Fibroblast of villous mesenchyme (primary cell): ENCODE data around the gene GBX1. TPM values are rescaled to one million over a fixed set of nuclear protein-coding genes. Genes with fewer than 3 reads are reported as not detected.

Experiments used
- DNase-seq: peaks from one replicate; pipeline ENCODE4 v3.0.0-alpha.2; 2010; ENCODE audit warnings: low read depth
- H3K4me3 ChIP-seq: 2 replicates; pipeline ENCODE4 v1.5.1; 2011; ENCODE audit warnings: low read depth, mild to moderate bottlenecking, low read length
- total RNA-seq: library from RNA; depleted of rRNA; stranded (reverse); fragments of >200 nt; gene quantifications from 2 replicates; pipeline ENCODE4 v1.2.3, GENCODE V29; 2012
- TF ChIP-seq, protein P1 (sequence below): IDR thresholded peaks from 2 replicates; pipeline ENCODE4 v1.5.1; 2012; ENCODE audit warnings: low read depth, mild to moderate bottlenecking, low read length; ENCODE audit not compliant: insufficient read depth

GBX1 gene
- total RNA-seq, 1 donor = not detected

DNA sequence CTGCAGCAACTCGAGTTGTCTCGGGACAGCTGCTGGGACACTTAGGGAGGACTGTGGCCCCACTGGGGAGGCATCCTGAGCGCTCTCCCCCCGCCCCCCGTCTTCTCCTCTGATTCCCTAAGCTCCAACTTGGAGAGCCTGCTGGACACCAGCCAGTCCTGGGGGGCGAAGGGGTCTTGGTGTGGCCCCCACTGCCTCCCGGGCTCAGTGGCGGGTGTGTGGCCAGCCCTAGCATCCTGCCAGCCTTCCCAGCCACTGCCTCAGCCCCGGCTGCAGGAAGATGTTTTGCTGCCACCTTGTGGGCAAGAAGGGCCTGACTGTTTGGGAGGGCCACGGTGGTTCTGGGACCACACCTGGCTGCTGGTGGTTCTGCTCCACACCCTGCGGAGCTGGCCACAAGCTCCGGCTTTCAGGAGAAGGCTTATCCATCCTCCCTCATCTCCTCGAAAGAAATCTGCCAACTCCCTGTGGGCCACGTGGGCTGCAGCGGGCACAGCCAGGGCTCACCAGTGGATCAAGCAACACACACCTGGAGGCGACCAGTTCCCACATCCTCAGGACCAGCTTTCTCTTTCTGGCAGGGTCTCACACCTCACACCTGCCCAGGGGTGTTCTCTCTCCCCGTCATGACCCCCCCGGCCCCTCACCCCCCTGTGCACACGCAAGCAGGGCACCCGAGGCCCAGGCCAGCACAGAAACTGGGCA lies 56.4 kb downstream of the GBX1 start:
- DNase-seq = peak; percentile 74
- TF ChIP-seq, protein P1, sequence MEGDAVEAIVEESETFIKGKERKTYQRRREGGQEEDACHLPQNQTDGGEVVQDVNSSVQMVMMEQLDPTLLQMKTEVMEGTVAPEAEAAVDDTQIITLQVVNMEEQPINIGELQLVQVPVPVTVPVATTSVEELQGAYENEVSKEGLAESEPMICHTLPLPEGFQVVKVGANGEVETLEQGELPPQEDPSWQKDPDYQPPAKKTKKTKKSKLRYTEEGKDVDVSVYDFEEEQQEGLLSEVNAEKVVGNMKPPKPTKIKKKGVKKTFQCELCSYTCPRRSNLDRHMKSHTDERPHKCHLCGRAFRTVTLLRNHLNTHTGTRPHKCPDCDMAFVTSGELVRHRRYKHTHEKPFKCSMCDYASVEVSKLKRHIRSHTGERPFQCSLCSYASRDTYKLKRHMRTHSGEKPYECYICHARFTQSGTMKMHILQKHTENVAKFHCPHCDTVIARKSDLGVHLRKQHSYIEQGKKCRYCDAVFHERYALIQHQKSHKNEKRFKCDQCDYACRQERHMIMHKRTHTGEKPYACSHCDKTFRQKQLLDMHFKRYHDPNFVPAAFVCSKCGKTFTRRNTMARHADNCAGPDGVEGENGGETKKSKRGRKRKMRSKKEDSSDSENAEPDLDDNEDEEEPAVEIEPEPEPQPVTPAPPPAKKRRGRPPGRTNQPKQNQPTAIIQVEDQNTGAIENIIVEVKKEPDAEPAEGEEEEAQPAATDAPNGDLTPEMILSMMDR = peak; percentile 85
- H3K4me3 ChIP-seq = no peak overlapping the region

DNA sequence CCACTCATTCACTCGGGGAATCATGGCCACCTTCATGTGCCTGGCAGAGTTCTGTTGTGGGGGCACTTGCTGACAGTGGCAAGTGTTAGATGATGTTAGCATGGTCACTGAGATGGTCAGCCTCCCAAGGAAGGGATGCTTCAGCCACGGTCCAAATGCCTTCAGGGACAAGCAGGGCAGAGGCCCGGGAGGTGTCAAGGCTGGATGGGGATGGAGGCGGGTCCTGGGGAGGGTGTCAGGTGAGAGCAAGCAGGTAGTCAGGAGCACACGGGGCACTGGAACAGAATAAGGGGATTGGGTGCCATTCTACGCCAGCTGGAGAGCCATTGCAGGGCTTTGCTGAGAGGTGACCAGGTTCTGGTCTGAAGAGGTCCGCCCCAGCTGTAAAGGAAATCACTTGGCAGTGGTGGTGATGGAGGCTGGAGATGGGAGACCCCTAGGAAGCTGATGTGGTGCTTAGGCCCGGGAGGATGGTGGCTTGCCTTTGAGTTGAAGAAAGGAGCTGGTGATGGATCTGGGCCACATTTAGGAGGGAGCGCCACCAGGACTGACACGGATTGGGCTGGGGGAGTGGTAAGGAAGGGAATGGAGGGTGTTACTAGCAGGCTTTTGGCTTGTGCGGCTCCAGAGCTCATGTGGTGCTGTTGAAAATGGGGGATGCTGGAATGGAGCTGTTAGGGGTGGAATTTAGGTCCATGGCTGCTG lies 57.1 kb downstream of the GBX1 start:
- DNase-seq = no peak
- TF ChIP-seq, protein P1 = no peak
- no peak overlapping the region for H3K4me3 ChIP-seq

DNA sequence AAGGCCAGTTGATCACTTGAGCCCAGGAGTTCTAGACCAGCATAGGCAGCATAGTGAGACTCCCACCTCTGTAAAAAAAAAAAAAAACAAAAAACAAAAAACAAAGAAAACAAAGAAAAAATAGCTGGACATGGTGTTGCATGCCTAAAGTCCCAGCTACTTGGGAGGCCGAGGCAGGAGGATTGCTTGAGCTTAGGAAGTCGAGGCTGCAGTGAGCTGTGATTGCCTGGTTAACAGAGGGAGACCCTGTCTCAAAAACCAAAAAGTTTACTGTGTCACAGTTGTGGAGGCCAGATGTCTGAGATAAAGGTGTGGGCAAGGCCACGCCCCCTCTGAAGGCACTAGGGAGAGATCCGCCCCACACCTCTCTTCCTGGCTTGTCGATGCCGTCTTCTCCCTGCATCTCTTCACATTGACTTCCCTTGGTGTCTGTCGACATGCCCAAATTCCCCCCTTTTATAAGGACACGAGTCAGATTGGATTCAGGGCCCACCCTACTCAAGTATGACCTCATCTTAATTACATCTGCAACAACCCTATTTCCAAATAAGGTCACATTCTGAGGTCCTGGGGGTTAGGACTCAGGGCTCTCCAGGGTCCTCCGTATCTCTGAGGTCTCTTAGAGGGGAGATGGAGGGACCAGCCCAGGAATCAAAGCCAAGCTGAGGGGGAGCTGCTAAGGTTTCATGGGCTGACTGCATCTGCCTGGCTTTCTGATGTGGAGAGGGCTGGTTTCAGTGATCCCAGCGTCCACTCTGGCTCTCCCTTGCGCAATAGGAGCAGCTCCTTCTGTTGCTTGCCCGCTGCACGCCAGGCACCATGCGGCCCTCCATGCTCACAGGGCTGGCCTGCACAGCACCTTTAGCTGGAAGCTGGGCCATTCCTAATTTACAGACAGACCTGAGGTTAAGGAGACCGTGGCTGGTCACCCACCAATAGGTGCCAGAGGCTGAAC lies 58.1 kb downstream of the GBX1 start:
- TF ChIP-seq, protein P1 = no peak
- peak; percentile 79 for DNase-seq
- no peak overlapping the region for H3K4me3 ChIP-seq

DNA sequence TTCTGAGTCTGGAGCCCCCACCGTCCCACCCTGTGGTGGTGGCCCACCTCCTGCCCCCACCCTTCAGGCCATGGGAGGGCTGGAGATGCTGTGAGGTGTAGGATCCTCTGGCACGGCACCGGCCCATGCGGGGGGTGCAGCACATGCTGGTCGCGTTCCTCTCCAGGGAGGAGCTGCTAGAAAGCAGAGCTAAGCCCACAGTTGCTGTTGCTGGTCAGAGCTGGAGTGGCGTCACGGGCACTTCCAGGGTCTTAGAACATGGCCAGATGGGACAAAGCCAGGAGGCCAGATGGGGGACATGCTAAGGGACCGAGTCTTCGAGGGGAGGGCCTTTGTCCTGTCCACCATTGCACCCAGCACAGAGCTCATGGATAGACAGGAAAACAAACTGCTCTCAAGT lies 59.6 kb downstream of the GBX1 start:
- DNase-seq = no peak
- TF ChIP-seq, protein P1 = no peak
- H3K4me3 ChIP-seq = no peak overlapping the region

DNA sequence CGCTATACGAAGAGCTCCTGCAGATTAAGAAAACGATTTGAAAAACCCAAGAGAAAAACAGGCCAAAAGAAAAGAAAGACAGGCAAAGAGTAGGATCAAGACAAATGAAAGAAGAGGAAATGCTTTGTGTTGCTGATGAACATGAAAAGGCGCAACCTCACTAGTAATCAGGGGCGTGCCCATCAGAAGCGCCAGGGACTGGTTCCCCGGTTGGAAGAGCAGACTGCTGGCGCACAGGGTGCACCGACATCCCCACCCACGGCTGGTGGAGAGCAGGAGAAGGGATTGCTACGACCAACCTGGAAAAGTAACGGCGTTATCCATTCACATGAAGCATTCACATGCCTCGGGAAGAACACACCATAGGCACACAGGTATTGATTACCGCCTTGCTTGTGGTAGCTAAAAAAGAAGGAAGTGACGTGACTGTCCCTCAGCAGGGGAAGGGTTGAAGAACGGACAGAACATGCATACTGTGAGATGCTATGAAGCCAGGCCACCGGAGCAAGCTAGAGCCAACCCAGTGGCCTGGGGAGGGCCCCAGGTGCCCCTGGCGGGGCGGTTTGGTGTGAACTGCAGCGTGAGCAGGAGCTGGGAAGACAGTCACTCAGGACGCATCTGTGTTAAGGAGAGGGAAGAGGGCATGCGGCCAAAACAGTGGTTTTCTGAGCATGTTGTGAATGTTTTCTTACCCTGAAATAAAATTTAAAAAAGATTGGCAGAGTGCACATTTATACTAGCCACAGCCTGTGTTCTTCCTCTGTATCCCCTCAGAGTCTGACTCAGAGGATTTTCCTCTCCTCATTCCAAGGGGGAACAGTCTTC lies 62.9 kb downstream of the GBX1 start:
- peak; percentile 63 for DNase-seq
- H3K4me3 ChIP-seq = no peak overlapping the region
- TF ChIP-seq, protein P1 = no peak

DNA sequence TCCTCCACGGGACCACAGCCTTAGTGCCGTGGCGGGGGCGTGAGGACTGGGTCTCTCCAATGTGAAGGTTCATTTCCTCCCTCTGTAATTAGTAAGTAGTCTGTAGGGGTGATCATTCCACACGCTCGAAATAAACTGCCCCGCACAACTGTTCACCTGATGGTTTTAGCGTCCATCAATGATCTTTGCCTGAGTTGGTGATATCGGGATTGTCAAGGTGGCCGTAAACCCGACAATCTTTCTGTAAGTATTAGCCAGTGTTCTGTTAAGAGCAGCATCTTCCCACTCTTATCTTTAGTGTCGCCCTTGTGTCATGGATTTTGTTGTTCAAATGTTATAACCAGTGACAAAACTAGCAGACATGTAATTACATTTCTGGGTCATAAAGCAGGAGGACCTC lies 63.5 kb downstream of the GBX1 start:
- TF ChIP-seq, protein P1 = no peak
- DNase-seq = no peak
- H3K4me3 ChIP-seq = no peak overlapping the region
